Glutamatergic neuron (in vitro differentiated cells): ENCODE measurements around the gene CDK19. TPM values are rescaled to one million over a fixed set of nuclear protein-coding genes. Genes with fewer than 3 reads are reported as not detected.

Experiments used
- DNase-seq: peaks from one replicate; pipeline ENCODE4 v3.0.0; 2022
- H3K27ac Mint-ChIP-seq: one replicate; pipeline ENCODE4 v1.8.0; 2020; ENCODE audit warnings: mild to moderate bottlenecking, mixed read lengths, inconsistent platforms; ENCODE audit not compliant: unreplicated experiment
- H3K27me3 Mint-ChIP-seq: one replicate; pipeline ENCODE4 v1.8.0; 2020; ENCODE audit warnings: mild to moderate bottlenecking, moderate library complexity, mixed read lengths, inconsistent platforms; ENCODE audit not compliant: unreplicated experiment
- H3K36me3 Mint-ChIP-seq: one replicate; pipeline ENCODE4 v1.8.0; 2020; ENCODE audit warnings: mild to moderate bottlenecking, mixed read lengths, inconsistent platforms; ENCODE audit not compliant: unreplicated experiment
- H3K4me1 Mint-ChIP-seq: one replicate; pipeline ENCODE4 v1.8.0; 2020; ENCODE audit warnings: mild to moderate bottlenecking, low read depth, mixed read lengths, inconsistent platforms; ENCODE audit not compliant: unreplicated experiment
- H3K4me3 Mint-ChIP-seq: one replicate; pipeline ENCODE4 v1.8.0; 2020; ENCODE audit warnings: mild to moderate bottlenecking, mixed read lengths, inconsistent platforms; ENCODE audit not compliant: unreplicated experiment
- H3K9me3 Mint-ChIP-seq: one replicate; pipeline ENCODE4 v1.8.0; 2020; ENCODE audit warnings: mild to moderate bottlenecking, moderate library complexity, mixed read lengths, inconsistent platforms; ENCODE audit not compliant: unreplicated experiment
- total RNA-seq: library from RNA; stranded (reverse); fragmentation: NEBNext Ultra II Directional; extraction: Animal tissue kit (Norgen Biotek cat#: 25700); gene quantifications from one replicate; pipeline ENCODE4 v1.2.1, GENCODE V29; 2021; ENCODE audit not compliant: unreplicated experiment
- TF ChIP-seq, protein P1 (sequence below): fragments of 200-600 bp; sonication (generic); IDR thresholded peaks from one replicate; pipeline ENCODE4 v1.5.0; 2021; ENCODE audit not compliant: partially characterized antibody, unreplicated experiment

The CDK19 gene
- total RNA-seq, 1 donor from 2014 or later: 20.8 TPM

DNA sequence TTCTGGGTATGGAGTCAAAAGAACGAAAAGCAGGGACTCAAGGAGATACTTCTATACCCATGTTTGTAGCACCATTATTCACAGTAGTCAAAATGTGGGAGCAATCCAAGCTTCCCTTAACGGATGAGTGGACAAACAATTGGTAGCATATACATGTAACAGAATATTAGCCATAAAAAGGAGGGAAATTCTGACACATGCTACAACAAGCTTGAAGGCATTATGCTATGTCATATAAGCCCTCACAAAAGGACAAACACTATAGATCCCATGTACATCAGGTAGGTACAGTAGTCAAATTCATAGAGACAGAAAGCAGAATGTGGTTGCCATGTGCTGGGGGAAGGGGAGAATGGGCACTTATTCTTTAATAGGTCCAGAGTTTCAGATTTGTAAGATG, 37.6 kb downstream of the CDK19 start:
- TF ChIP-seq, protein P1, sequence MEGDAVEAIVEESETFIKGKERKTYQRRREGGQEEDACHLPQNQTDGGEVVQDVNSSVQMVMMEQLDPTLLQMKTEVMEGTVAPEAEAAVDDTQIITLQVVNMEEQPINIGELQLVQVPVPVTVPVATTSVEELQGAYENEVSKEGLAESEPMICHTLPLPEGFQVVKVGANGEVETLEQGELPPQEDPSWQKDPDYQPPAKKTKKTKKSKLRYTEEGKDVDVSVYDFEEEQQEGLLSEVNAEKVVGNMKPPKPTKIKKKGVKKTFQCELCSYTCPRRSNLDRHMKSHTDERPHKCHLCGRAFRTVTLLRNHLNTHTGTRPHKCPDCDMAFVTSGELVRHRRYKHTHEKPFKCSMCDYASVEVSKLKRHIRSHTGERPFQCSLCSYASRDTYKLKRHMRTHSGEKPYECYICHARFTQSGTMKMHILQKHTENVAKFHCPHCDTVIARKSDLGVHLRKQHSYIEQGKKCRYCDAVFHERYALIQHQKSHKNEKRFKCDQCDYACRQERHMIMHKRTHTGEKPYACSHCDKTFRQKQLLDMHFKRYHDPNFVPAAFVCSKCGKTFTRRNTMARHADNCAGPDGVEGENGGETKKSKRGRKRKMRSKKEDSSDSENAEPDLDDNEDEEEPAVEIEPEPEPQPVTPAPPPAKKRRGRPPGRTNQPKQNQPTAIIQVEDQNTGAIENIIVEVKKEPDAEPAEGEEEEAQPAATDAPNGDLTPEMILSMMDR: no peak
- Mint-ChIP-seq H3K27me3 (no peaks in the 10 kb centered on the region), H3K4me1 (peaks cover 2% of the 10 kb centered on the region), H3K9me3 (no peaks in the 10 kb centered on the region), H3K27ac (no peak overlapping the region), H3K4me3 (no peak overlapping the region), H3K36me3 (no peaks in the 10 kb centered on the region)
- DNase-seq: no peak

DNA sequence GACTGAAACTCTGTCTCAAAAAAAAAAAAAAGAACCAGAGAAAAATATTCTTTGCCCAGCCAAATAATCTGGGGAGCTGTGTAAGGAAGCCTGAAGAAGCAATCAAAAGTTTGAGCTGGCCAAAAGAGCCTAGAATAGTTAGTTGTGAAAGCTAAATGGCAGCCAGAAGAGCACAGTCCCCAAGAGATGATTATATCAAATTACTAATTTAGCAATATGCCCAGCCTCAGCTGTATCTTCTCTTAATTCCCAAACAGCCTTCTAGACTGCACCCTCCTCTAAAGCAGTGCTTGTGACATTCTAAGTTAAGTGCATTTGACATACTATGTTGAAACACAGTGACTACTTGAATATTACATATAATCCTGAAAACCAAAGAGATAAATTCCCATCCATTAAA, 38.9 kb downstream of the CDK19 start:
- H3K27me3 Mint-ChIP-seq: no peaks in the 10 kb centered on the region
- TF ChIP-seq, protein P1: no peak
- no peak for DNase-seq
- H3K27ac Mint-ChIP-seq: no peak overlapping the region
- H3K36me3 Mint-ChIP-seq: no peaks in the 10 kb centered on the region
- peaks cover 4% of the 10 kb centered on the region for H3K4me1 Mint-ChIP-seq
- H3K9me3 Mint-ChIP-seq: no peaks in the 10 kb centered on the region
- no peak overlapping the region for H3K4me3 Mint-ChIP-seq

DNA sequence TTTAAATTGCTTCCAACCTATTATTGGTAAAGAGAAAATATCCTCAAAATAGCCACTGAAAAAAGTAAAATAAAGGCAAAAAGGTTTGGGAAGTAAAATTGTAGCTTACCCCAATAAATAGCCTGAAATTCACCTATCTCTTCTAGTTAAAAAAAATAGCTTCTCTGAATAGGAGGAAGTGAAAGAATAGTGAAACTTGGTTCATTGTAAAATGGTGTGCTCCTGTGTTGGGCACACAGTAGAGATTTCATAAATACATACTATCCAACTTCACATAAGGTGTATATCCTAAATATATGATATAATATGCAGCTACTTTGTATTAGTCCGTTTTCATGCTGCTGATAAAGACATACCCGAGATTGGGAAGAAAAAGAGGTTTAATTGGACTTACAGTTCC, 45.3 kb downstream of the CDK19 start:
- Mint-ChIP-seq H3K27me3 (peaks cover 2% of the 10 kb centered on the region), H3K27ac (no peak overlapping the region), H3K36me3 (peaks cover 10% of the 10 kb centered on the region), H3K4me1 (peaks cover 2% of the 10 kb centered on the region), H3K9me3 (peaks cover 3% of the 10 kb centered on the region), H3K4me3 (no peak overlapping the region)
- TF ChIP-seq, protein P1: no peak
- no peak for DNase-seq

- DNase-seq: no peak
- Mint-ChIP-seq H3K4me1 (peaks cover 2% of the 10 kb centered on the region), H3K4me3 (no peak overlapping the region), H3K27ac (no peak overlapping the region), H3K36me3 (peaks cover 14% of the 10 kb centered on the region), H3K9me3 (peaks cover 3% of the 10 kb centered on the region), H3K27me3 (peaks cover 2% of the 10 kb centered on the region)
- TF ChIP-seq, protein P1: no peak
Observed at GRCh38 chr6:110768057-110768456, 47.2 kb downstream of the CDK19 start.

- Mint-ChIP-seq H3K36me3 (peaks cover 3% of the 10 kb centered on the region), H3K4me1 (no peaks in the 10 kb centered on the region), H3K4me3 (no peak overlapping the region), H3K9me3 (no peaks in the 10 kb centered on the region), H3K27me3 (no peaks in the 10 kb centered on the region), H3K27ac (no peak overlapping the region)
- TF ChIP-seq, protein P1: no peak
- no peak for DNase-seq
Observed at GRCh38 chr6:110761371-110761770, 53.9 kb downstream of the CDK19 start.
